SU-DHL-6 (cell line): ENCODE data around the gene DEAF1.

Experiments
- H2AFZ ChIP-seq: fragments of 200-600 bp; sonication (generic); 2 replicates; pipeline ENCODE4 v1.6.1; 2014; ENCODE audit warnings: low read depth, mild to moderate bottlenecking, moderate library complexity, mixed read lengths, antibody characterized with exemption, low read length; ENCODE audit not compliant: severe bottlenecking
- H3F3A ChIP-seq: fragments of 200-600 bp; shearing (Covaris generic); 2 replicates; pipeline ENCODE4 v1.6.0; 2016; ENCODE audit warnings: antibody characterized with exemption, mild to moderate bottlenecking; ENCODE audit not compliant: insufficient read depth
- H3K27ac ChIP-seq: fragments of 200-600 bp; sonication (generic); 2 replicates; pipeline ENCODE4 v1.5.1; 2016; ENCODE audit warnings: low read depth, mild to moderate bottlenecking, low read length, moderate library complexity, mixed read lengths
- H3K27me3 ChIP-seq: fragments of 200-600 bp; sonication (generic), shearing (Covaris generic); 2 replicates; pipeline ENCODE4 v1.6.0; 2014; ENCODE audit warnings: mild to moderate bottlenecking, low read length
- H3K36me3 ChIP-seq: fragments of 200-600 bp; sonication (generic); 2 replicates; pipeline ENCODE4 v1.6.1; 2014; ENCODE audit warnings: mild to moderate bottlenecking, low read length, mixed read lengths
- H3K4me2 ChIP-seq: fragments of 300-600, 200-600 bp; shearing (Covaris generic), sonication (generic); 2 replicates; pipeline ENCODE4 v1.6.0; 2014; ENCODE audit warnings: low read length, low read depth, mild to moderate bottlenecking; ENCODE audit not compliant: poor library complexity, severe bottlenecking
- H3K4me3 ChIP-seq: fragments of 200-600 bp; sonication (generic); 2 replicates; pipeline ENCODE4 v1.5.1; 2014; ENCODE audit warnings: antibody characterized with exemption, low read length, mild to moderate bottlenecking, mixed read lengths; ENCODE audit not compliant: insufficient read depth, poor library complexity, severe bottlenecking
- H3K79me2 ChIP-seq: fragments of 200-600 bp; sonication (generic); 2 replicates; pipeline ENCODE4 v1.6.1; 2014; ENCODE audit warnings: mild to moderate bottlenecking, low read length, moderate library complexity; ENCODE audit not compliant: insufficient read depth
- H3K9ac ChIP-seq: fragments of 200-600 bp; sonication (generic); 2 replicates; pipeline ENCODE4 v1.7.0; 2014; ENCODE audit warnings: mild to moderate bottlenecking, low read length
- H3K9me2 ChIP-seq: fragments of 200-600 bp; sonication (generic); replicated peaks from 2 replicates; pipeline ENCODE4 v1.6.1; 2014; ENCODE audit warnings: low read length; ENCODE audit not compliant: insufficient read depth
- H3K9me3 ChIP-seq: fragments of 200-600 bp; sonication (generic); 2 replicates; pipeline ENCODE4 v1.6.1; 2014; ENCODE audit warnings: low read length, mixed read lengths; ENCODE audit not compliant: insufficient read depth
- H4K20me1 ChIP-seq: fragments of 200-600 bp; sonication (generic); 2 replicates; pipeline ENCODE4 v1.6.1; 2014; ENCODE audit warnings: low read depth, mild to moderate bottlenecking, antibody characterized with exemption, low read length, moderate library complexity, mixed read lengths
- EZH2phosphoT487 ChIP-seq: fragments of 200-600 bp; sonication (generic), shearing (Covaris generic); conservative IDR thresholded peaks from 2 replicates; pipeline ENCODE4 v1.6.1; 2018; ENCODE audit warnings: mild to moderate bottlenecking, antibody characterized with exemption, low read length, moderate library complexity, mixed read lengths
- TF ChIP-seq, protein P1 (sequence below): fragments of 200-600 bp; sonication (generic); IDR thresholded peaks from one replicate; pipeline ENCODE4 v1.5.1; 2017; ENCODE audit warnings: antibody characterized with exemption, mild to moderate bottlenecking, low read length, moderate library complexity; ENCODE audit not compliant: insufficient read depth, poor library complexity, severe bottlenecking

DEAF1 gene

DNA sequence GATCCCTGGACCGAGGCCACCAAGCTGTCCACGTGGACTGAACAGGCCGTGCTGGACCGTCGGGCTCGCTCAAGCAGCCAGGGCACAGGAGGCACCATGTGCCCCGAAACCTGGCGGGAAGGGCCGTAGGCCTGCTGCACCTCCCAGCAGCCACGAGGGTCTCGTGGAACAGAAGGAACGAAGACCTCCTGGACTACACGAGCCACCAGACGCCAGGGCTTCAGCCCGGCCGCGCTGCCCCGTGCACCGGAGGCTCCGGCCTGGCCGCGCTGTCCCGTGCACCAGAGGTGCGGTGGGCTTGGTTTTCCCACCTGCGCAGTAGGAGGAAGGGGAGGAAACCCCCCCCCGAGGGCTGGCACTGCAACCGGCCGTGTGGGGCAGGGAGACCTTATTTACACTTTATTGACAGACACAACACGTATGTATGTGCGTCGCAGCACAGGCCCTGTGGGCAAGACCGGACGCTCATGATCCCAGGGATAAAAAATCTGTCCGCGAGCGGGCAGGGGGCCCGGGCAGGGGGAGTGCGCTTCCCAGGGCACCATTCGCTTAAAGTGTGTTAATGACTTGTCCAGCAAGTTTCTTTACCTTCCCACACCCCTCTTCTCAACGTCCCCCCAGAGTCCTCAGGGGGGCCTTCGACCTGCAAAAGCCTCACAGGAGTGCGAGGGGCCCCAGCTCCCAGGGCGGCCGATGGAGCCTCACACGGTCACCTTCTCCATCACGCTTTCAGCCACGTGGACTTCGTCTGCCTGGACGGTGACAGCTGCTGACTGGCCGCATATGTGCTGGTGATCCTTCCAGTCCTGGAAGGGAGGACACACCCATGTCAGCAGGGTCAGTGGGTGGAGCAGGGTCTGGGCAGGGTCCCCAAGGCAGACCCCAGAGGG, 50.9 kb downstream of the DEAF1 start:
- no peak overlapping the region for H2AFZ ChIP-seq
- H3F3A ChIP-seq, result peaks cover 3% of the 10 kb centered on the region; the same call in 1 of the 2 replicates
- H3K9ac ChIP-seq, result no peak overlapping the region
- no peaks in the 10 kb centered on the region for H3K9me3 ChIP-seq
- H3K4me2 ChIP-seq, result no peak overlapping the region
- no peaks in the 10 kb centered on the region for H3K27me3 ChIP-seq
- no peaks in the 10 kb centered on the region for H3K9me2 ChIP-seq
- H4K20me1 ChIP-seq, result no peaks in the 10 kb centered on the region
- H3K36me3 ChIP-seq, result no peaks in the 10 kb centered on the region
- H3K79me2 ChIP-seq, result no peaks in the 10 kb centered on the region
- H3K27ac ChIP-seq, result no peak overlapping the region
- TF ChIP-seq, protein P1, sequence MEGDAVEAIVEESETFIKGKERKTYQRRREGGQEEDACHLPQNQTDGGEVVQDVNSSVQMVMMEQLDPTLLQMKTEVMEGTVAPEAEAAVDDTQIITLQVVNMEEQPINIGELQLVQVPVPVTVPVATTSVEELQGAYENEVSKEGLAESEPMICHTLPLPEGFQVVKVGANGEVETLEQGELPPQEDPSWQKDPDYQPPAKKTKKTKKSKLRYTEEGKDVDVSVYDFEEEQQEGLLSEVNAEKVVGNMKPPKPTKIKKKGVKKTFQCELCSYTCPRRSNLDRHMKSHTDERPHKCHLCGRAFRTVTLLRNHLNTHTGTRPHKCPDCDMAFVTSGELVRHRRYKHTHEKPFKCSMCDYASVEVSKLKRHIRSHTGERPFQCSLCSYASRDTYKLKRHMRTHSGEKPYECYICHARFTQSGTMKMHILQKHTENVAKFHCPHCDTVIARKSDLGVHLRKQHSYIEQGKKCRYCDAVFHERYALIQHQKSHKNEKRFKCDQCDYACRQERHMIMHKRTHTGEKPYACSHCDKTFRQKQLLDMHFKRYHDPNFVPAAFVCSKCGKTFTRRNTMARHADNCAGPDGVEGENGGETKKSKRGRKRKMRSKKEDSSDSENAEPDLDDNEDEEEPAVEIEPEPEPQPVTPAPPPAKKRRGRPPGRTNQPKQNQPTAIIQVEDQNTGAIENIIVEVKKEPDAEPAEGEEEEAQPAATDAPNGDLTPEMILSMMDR, result no peak
- no peak for TF ChIP-seq EZH2phosphoT487
- H3K4me3 ChIP-seq, result no peak overlapping the region

DNA sequence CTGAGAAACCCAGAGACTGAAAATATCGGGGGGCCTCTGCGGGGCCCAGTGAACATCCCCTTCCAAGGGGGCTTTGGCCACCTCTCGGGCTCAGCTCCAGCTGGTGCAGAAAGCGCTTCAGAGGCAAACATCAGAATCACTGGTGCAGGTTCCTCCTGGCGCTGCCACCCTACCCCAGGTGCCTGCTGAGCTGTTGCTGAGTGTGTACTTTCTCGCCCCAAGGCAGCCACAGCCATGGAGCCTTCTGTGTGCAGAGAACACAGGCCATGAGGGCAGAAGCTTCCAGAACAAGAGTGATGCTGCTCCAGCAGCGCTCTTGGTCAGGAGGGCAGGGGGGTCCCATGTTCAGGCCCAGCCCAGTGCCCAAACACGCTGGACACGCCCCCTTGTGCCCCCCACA, 51.7 kb downstream of the DEAF1 start:
- no peak overlapping the region for H3K9ac ChIP-seq
- H3K27me3 ChIP-seq, result no peaks in the 10 kb centered on the region
- H3K79me2 ChIP-seq, result no peaks in the 10 kb centered on the region
- peaks cover 3% of the 10 kb centered on the region; the same call in 1 of the 2 replicates for H3F3A ChIP-seq
- no peak overlapping the region for H3K4me2 ChIP-seq
- H3K4me3 ChIP-seq, result no peak overlapping the region
- no peak overlapping the region for H3K27ac ChIP-seq
- no peaks in the 10 kb centered on the region for H3K9me2 ChIP-seq
- H2AFZ ChIP-seq, result no peak overlapping the region
- TF ChIP-seq, protein P1, result no peak
- TF ChIP-seq EZH2phosphoT487, result no peak
- no peaks in the 10 kb centered on the region for H4K20me1 ChIP-seq
- H3K36me3 ChIP-seq, result no peaks in the 10 kb centered on the region
- H3K9me3 ChIP-seq, result no peaks in the 10 kb centered on the region

GRCh38 chr11:641806-642370, 53.1 kb downstream of the DEAF1 start:
- H3K9ac ChIP-seq, result no peak overlapping the region
- H3K36me3 ChIP-seq, result no peaks in the 10 kb centered on the region

More at GRCh38 chr11:641806-642370, 53.1 kb downstream of the DEAF1 start:
- TF ChIP-seq, protein P1, result no peak
- no peak for TF ChIP-seq EZH2phosphoT487
- Histone ChIP-seq H3K9me3 (no peaks in the 10 kb centered on the region), H3K27me3 (no peaks in the 10 kb centered on the region), H3K27ac (no peak overlapping the region), H3K4me3 (no peak overlapping the region), H2AFZ (no peak overlapping the region), H3K79me2 (no peaks in the 10 kb centered on the region), H3K9me2 (no peaks in the 10 kb centered on the region), H3F3A (0 out of 2 replicates have a peak, but pooled peaks cover 3% of the 10 kb centered on the region), H3K4me2 (no peak overlapping the region), H4K20me1 (no peaks in the 10 kb centered on the region)
